CD4-positive, alpha-beta T cell treated with Interleukin-2 at 100 ng/mL for 4 hours (primary cell): Measurements from ENCODE around the gene ALAS1.

ENCODE experiments used
- DNase-seq: peaks from one replicate; pipeline ENCODE4 v3.0.0-alpha.2; 2020; ENCODE audit warnings: low spot score

Gene ALAS1

DNA sequence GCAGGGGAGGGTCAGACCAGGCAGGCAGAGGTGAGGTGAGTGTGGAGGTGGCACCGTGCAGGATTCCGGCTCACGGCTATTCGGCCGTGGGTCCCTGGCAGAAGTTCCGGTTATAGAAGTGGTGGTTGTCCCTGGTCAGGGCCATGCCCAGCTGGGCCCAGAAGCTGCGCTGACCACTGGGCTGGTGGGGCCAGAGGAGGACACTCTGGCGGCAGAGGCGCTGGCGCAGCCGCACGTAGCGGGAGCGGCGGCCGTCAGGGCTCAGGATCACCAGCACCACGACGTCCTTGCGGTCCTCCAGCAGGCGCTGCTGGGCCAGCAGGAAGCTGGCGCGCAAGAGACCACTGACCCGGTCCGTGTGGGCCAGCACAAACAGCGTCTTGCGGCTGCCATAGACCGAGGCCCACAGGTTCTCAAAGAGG is 23.2 kb downstream of the ALAS1 start:
- DNase-seq, result no peak

DNA sequence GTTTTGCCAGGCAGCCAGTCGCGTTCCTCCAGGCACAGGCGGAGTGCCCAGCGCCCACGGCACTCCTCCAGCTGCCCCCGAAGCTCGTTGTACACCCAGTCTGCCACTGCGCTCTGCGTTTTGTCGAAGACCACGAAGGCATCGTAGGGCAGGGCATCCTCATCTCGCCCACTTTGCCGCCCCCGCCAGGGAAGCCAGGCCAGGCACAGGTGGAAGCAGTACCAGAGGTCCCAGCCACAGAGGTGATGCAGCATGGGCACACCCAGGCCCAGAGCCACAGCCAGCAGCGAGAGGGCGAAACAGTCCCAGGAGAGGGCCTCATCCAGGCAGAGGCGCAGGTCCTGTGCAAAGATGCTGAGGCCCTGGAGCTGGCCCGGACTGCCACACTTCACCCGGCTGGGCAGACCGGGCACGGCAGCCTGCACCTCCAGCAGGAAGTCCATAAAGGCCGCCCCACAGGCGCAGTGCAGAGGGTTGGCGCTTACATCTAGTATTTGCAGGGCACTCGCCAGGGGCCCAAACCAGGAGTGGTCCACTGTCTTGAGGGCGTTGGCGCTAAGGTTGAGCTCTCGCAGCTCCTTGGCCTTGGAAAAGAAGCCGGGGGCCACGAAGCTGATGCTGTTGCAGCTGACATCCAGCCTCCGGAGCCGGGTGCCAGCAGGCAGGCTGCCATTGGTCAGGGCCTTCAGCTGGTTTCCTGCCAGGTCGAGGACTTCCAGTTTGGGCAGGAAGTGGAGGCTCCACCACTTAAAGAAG is 23.8 kb downstream of the ALAS1 start:
- peak; percentile 67 for DNase-seq

DNA sequence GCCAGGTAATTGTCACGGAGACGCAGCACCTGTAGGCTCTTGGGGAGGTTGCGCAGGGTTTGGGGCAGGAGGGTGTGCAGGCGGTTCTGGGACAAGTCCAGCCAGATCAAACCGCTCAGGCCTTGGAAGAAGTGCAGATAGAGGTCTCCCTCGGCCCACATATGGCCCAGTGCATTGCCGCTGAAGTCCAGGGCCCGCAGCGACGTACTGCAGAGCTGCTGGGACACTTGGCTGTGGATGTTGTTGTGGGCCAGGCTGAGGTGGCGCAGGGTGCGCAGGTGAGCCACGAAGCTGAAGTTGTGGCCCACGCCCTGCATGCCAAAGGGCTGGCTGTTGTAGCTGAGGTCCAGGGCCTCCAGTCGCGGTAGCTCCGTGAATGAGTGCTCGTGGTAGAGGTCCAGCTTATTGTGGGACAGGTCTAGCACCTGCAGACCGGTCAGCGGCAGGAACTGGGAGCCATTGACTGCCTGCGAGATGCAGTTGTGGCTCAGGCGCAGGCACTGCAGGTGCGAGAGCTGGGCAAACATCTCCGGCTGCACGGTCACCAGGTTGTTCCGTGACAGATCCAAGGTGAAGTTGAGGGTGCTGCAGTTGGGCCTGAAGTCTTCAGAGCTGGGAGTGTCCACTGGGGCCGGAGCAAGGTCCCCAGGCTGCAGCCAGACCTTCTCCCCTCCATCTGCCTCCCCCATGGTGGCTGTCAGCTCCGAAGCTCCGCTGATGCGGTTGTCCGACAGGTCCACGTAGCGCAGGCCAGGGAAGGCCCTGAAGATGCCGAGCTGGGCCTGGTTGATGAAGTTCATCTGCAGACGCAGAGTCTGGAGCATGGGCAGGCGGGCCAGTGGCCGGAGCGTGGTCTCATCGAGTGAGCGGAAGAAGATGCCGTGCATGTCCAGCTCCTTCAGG is 24.6 kb downstream of the ALAS1 start:
- DNase-seq, result no peak

DNA sequence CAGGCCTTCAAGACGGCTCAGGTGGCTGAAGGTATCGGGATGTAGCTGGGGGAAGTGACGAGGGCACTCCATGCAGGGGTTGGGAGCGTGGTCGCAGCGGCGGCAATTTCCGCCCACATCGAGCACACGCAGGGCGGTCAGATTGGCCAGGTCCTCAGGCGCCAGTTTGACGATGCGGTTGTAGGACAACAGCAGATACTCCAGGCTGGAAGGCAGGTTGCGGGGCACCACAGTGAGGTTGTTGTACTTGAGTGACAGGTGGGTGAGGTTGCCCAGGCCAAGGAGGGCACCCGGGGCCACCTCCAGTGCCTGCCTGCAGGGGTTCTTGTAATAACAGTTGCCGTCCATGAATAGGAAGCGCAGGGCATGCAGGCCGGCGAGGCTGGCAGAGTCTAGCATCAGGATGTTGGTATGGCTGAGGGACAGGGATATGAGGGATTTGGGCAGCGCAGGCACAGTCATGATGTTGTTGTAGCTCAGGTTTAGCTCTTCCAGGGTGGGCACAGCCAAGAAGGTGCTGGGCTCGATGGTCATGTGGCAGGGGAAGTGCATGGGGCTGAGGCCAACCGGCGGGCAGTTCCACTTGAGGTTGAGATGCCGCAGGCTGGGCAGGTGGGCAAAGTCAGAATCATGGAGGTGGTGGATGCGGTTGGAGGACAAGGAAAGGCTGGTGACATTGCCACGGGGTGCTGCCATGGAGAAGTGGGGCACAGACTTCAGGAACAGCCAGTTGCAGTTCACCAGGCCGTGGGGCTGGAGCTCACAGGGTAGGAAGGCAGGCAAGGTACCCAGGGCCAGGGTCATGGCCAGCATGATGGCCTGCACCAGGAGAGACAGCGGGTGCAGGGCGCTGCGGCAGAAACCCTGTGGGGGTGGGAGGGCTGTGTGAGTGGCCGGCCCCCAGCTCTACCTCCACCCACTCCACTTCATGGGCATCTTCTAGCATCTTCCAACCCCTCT is 25.8 kb downstream of the ALAS1 start:
- DNase-seq, result no peak

DNA sequence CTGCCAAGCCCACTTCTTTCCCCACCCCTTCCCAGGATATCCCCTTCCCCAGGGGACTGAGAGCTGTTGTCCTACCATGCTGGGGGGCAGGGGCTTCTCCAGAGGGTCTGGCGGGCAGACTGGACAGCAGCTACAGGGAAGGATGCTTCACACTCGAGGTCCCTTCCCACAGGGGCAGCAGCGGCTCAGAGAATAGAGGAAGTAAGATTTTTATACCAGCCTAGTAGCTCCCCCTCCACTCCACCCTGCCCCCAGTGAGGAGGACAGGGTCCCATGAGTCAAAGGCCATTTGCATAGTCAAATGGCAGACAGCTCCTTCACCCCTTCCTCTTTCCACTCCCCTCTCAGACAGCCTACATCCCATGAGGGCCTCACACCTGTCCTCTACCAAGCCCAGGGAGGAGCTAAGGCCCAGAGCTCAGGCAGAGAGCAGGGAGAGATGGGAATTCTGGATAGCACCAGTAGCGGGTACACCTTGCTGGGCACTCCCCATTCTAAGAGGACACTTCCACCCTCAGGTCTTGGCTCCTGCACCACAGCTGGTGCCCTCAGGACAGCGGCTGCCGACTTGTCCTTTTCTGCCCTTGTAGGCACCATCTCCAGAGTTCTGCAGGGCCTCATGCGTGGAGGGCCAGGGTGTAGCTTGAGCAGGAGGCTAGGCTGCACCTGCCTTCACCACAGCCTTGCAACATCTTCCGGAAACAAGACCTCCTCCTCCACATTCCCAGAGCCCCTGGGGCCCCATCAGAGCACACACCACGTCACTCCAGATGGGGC is 27.7 kb downstream of the ALAS1 start, which contains the start of gene TLR9:
Gene TLR9, minus strand, starts transcription at position 194 of the 777 bp plus-strand sequence. Its CDS starts 116 bp downstream, at position 78.
- no peak for DNase-seq

DNA sequence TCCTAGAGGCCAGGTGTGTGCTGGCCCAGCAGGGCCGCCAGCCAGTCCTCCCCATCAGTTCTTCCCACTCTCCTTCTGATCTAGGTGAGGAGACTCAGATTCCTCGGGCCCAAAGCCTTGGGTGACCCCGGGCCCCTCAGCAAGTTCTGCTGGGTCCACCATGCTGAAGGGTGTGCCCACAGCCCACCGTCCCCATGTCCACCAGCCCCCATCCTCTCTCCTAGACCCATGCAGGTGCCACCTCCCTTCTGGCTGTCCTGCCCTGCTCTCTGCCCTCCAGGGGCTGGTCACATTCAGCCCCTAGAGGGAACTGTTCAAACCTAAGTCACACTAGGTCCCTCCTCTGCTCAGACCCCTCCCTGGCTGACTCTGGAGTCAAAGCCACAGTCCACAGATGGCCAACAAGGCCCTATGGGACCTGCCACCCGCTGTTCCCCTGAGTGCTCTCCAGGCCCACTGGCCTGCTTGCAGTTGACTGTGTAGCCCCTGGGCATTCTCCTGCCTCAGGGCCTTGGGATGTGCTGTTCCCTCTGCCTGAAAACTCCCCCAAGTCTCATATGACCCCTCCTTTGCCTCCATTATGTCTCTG is 28.4 kb downstream of the ALAS1 start:
- DNase-seq, result no peak

DNA sequence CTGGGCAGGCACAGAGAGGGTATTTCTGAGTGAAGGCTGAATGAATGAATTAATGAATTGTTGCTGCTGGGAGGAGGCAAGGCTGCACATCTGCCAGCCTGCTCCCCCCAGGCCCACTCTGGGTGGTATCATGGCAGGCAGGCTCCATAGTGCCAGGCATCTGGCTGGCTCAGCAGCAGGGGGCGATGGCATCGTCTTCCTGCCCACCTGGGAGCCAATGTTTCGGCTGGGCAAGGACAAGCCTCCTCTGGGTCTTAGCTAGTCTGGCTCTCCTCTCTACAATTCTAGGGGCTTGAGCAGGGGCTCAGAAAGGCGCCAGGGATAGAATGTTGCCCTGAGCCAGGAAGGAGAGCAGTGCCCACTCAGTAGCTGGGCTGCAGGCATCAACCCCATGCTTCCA is 29.2 kb downstream of the ALAS1 start:
- no peak for DNase-seq

DNA sequence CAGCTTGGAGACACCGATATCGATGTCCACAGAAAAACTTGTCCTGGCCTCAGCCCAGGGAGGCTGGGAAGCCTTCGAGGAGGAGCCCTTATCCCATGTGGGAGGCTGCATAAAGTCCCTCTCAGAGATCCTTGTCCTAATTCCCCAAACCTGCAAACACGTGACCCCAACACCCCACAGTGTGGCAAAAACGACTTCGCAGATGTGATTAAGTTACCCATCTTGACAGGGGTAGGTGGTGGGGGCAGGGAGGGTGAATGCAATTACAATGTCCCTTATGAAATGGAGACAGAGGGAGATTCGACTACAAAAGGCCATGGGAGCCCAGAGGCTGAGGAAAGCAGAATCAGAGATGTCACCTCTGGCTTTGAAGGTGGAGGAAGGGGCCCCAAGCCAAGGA is 29.8 kb downstream of the ALAS1 start:
- DNase-seq, result no peak

DNA sequence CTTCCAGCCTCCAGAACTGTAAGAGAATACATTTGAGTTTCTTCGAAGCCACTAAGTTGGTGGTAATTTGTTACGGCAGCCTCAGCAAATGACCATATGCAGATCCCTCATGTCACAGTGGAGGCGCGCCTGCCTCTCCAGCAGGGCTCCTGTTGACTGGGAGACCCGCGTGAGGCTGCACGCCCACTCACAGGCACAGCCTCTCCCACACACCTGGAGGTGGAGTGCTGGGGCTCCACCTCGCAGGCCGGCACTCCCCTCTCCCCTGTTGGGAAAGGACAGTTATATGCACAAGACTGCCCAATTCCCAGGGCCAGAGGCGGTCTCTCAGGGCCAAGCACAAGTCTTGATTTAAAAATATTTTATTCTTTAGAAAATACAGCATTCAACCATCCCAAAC is 30.3 kb downstream of the ALAS1 start:
- no peak for DNase-seq

DNA sequence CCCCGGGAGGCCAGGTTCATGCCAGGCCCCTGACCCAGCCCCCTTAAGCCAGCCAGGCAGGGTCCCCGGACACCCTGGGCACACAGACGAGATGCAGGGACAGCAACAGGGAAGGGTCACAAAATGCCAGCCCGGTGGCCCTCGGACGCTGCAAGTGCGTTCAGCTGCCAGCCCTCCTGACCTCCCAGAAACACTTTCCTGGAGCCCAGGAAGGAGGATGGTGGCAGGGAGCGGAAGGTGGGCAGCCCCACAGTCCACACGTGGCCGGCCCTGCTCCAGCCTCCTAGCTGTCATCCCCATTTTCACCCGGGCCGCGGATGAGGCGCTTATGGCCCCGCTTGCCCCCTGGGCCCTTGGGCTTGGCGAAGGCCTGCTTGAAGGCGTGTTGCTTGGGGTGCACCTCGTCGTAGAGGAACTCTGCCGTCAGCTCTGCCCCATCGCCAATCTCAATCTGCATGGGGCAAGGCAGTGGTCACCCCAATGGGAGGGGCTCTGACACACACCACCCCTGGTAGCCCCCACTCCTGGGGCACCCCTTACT is 30.9 kb downstream of the ALAS1 start:
- DNase-seq, result no peak

DNA sequence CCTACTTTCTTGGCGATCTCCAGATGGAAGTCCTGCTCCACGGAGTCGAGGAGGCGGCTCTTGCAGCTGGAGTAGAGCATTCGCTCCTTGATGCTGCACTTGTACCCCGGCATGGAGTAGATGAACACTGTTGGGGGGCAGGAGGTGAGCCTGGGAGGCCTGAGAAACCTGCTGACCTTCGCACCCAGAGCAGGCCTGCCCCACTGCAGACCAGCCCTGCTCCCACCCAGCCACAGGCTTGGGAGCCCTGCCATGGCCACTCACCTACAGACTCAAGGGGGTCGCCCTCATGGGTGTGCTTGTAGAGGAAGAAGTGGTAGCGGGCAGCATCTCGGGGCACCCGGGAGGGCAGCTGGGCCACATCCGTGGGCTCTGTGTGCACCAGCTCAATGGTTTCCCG is 31.7 kb downstream of the ALAS1 start:
- no peak for DNase-seq

DNA sequence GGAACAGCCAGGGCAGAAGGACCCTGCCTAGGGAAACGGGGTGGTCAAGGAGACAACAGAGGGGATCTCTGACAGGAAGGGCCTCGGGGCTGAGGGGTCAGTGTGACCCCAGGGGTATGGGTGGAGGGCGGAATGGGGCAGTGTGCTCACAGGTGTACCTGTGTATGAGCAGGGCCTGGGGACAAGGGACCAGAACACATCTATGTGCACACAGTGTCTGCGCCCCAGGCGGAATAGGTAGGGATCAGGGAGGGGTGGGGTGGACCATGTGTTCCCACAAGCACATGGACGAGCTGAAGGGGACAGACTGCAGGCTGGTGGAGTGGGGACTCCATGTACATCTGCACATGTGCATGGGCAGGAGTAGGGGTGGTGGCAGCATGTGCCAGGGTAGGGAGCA is 32.5 kb downstream of the ALAS1 start:
- DNase-seq, result no peak

DNA sequence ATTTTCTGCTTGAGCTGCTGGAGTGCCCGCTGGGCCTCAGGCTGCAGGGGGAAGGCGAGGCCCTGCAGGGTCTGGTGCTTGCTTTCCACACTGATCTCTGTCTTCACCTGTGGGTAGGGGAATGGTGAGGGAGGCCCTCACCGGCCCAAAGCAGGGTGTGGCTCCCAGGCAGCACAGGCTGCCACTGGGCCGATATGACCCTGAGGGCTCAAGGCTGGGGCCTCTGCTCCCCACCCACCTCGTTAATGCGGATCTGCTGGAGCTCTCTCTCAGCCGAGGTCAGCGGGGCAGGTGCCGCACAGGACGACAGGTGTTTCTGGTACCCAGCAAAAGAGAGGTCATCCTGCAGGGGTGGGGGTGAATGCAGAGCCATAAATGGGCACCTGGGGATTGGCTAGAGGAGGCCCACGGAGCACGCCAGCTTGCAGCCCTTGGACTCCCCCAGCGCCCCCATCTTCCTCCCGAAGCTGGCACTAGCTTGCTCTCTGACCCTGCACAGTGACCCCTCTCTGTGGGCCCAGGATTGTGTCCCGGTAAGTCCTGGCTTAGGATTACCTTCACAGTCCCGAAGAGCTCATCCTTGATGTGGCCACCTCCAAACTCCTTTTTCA is 33.0 kb downstream of the ALAS1 start:
- DNase-seq, result no peak

DNA sequence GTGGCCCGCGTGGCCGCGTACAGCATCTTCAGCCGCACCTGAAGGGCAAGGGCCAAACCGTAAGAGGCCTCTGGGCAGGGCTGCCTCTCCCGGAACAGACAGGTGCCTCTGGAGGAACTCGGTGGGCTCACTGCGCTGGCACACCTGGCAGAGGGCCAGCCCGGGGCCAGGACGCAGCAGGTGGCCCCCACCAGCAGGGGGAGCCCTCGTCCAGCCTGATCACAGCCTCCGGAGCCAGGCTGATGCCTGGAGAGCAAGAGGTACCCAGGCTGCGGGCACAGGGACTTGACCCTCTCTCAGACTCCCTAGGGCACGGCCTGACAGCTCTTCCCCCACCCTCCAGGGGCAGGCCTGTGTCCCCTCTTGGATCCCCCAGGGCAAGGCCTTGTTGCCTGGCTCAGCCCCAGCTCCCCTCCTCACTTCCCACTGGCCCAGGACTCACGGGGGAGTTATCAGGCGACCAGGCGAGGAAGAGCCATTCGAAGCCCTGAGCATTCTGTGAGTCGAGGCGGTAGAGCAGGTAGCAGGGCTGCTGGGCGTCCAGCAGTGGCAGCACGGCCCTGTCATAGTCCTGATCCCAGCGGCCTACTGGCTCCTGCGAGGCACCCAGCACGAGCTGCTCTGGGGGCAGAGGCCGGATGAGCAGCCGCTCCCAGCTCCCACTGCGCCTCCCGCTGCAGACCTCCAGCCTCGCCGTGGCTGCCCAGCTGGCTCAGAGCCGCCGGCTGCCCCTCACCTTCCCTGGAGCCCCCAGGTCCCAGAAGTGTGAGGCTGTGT is 33.7 kb downstream of the ALAS1 start:
- peak; percentile 87 for DNase-seq

DNA sequence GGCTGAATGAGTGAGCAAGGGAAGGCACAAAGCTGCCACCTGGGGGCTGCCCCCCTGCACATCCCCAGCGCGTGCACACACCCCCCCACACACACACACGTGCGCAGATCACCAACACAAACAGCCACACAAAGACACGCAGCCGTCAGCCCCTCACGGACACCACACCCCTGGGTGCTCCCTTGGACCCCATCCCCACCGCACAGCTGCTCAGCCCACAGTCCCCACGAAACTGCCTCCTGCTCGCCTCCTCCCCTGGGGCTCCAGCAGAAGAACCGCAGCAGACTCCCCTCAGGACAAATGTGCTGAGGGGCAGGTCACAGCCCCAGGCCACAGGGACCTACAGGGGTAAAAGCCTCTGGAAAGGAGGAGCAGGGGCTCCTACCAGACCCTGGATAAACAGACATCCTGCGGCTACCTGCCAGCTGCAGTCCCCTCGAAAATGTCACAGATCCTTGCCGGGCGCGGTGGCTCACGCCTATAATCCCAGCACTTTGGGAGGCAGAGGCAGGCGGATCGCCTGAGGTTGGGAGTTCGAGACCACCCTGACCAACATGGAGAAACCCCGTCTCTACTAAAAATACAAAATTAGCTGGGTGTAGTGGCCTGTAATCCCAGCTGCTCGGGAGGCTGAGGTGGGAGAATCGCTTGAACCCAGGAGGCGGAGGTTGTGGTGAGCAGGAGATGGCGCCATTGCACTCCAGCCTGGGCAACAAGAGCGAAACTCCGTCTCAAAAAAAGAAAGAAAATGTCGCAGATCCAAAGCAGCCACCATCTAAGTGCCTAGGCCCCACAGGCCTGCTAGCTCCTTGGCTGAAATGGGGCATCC is 34.5 kb downstream of the ALAS1 start:
- no peak for DNase-seq

DNA sequence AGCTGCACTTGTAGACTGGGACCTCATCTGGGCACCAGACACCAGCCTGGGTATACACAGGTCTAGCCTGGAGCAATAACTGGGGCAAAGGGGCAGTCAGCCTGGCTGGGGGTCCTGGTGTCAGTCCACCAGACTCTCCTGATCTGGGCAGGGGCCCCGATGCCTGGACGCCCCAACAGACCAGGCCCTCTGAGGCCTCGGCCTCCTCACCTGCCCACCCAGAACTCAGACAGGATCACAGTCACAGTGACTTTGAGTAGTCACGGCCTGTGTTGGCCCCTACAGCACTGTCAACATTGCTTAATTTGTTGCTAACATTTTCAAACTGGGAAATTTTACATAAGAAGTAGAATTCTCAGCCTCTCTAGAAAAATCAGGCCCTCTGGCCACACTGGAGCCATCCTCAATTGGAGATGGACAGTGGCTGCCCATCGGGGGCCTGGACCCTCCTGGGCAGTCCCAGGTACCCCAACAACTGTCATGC is 35.2 kb downstream of the ALAS1 start:
- no peak for DNase-seq

DNA sequence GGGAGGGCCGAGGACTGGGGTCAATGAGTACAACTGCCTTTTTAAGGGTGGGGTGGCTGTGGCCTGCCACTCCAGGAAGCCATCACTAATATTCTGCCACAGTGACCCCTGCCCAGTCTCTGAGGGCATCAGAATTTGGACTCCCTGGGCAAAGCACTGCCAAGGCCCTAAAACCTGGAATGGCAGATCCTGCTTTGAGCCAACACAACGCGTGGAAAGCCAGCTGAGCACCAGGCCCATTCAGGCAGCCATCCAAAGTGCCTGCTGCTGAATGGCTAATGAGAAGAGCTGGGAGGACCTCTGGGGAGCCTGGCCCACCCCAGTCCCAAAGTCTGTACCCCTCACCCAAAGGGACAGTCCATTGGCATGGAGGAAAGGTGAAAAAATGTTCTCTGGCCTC is 36.0 kb downstream of the ALAS1 start:
- no peak for DNase-seq
